ENCODE results near the gene MIDN.
A peak's percentile ranks its signal among the peaks of the same experiment; 100 is the strongest.

DNA sequence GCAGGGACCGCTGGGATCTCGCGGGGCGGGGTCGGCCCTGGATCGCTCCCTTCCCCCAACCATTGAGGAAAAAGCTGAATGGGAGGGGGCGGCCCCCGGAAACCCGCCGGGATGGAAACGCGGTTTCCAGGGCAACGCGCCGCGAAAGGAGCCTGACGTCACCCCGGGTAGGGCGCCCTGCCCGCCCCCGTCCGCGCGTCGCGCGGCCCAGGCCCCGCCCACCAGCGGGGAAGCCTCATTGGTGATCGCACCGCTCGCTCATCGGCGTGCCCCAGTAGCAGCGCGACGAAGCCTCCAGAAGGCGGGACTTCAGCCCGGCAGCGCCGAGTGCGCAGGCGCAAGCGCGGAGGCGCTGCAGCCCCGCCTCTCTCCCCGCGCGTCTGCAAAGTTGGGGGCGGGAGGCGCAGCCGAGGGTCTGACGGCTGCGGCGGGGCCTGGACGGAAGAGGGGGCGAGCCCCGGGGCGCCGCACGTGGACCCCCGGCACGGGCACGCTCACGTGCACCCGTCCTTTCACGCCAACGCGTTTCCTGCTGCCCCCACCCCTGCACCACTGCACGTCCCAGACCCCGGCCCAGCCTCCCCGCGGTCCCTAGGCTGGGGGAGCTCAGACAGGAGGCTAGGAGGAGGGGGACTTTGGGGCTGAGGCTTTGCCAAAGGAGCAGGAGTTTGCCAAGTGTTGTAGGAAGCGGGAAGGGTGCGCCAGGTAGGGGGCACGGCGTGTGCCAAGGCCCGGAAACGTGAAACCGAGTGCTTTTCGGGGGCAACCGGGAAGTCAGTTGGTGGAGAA, 12.6 kb downstream of the MIDN start:
- TF ChIP-seq, protein P1, sequence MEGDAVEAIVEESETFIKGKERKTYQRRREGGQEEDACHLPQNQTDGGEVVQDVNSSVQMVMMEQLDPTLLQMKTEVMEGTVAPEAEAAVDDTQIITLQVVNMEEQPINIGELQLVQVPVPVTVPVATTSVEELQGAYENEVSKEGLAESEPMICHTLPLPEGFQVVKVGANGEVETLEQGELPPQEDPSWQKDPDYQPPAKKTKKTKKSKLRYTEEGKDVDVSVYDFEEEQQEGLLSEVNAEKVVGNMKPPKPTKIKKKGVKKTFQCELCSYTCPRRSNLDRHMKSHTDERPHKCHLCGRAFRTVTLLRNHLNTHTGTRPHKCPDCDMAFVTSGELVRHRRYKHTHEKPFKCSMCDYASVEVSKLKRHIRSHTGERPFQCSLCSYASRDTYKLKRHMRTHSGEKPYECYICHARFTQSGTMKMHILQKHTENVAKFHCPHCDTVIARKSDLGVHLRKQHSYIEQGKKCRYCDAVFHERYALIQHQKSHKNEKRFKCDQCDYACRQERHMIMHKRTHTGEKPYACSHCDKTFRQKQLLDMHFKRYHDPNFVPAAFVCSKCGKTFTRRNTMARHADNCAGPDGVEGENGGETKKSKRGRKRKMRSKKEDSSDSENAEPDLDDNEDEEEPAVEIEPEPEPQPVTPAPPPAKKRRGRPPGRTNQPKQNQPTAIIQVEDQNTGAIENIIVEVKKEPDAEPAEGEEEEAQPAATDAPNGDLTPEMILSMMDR (IDR thresholded peaks at IDR 0.05) = peak in 1 of 7 experiments; percentile 15
- TF ChIP-seq POLR2A (IDR thresholded peaks at IDR 0.05) = peak in 2 of 3 donors; percentile 42 to 54

Data from body of pancreas (tissue), 4 donors.